Measurements from ENCODE around the gene TWIST2. TPM values are rescaled to one million over a fixed set of nuclear protein-coding genes. Genes with fewer than 3 reads are reported as not detected.

Gene TWIST2
- polyA plus RNA-seq, 3 donors, result 3.4 to 99.9 (median 63.3) TPM

DNA sequence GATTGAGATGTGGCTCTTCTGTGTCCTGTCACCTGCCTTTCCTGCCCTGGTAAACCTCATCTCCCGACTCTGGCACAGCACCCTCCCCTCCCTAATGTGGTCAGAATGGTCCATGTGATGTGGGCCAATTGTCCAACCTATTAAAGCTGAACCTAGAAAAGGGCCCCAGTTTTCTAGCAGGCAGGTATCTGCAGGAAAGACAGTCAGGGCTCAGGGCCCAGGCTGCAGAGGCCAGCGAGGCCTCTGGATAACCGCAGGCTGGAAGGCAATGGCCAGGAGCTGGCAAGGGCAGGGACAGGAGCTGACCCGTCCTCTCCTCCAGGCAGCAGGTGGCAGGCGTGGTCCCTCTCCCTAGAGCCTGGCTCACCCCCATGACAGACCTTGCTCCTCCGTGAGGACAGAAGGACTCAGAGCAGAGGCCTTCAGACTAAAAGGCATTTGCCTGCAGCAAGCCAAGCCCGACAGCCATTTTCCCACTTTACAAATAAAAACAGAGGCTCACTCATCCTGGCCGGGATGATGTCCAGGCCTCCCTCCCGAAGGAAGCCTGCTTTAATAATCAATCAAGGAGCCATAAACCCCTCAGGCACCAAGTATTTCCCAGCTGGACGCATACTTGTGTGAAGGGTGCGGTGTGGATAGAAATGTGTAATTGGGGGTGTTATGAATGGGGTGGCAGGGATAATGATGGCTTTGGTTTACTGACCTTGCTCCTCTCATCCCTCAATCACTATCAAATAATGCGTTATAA, 107.1 kb downstream of the TWIST2 start:
- WGBS, 3 donors, result 62 to 78% (median 78%) methylated on average over 12 of the region's 12 CpGs
- no peak overlapping the region for H3K27ac ChIP-seq (ENCODE audit: low read depth, low read length)

DNA sequence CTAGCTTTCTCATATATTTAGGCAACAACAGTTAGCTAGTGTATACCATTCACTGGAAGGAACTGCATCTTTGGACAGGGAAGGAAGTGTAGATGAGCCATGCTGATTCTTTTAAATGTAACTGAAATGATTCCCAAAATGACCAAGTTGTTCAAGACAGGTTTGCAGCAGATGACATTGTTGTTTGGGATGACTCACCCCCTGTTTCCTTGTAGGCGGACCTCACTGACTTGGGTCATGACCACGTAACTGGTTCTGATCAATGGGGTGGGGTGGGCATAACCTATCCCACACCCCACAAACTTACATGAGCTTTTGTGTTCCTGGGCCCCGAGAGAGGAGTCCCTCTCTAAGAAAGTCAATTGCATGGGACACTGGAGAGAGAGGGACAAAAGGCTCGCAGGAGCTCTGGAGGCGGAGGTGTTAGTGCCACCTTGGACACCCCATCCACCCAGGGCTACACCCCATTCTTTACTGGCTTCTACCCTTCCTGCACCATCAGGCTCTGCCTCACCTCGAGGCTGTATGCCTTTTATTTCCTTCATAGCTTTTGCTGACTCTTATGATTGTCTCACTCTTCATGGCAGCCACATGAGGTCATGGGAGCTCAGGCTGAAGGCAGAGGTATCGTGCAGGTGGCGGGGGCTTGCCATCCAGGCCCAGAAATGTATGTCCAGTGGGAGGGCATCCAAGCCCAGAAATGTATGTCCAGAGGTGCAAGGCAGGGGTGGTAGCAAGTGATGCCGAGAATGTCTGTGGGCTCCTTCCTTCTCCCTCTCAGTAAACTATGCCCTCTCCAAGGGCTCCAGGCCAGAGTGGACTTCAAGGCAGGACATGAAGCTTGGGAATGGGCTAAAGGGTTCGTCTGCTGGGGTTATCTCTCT, 108.0 kb downstream of the TWIST2 start:
- no peak overlapping the region for H3K27ac ChIP-seq (ENCODE audit: low read depth, low read length)
- WGBS, 3 donors, result 76 to 85% (median 77%) methylated on average over 10 of the region's 10 CpGs

DNA sequence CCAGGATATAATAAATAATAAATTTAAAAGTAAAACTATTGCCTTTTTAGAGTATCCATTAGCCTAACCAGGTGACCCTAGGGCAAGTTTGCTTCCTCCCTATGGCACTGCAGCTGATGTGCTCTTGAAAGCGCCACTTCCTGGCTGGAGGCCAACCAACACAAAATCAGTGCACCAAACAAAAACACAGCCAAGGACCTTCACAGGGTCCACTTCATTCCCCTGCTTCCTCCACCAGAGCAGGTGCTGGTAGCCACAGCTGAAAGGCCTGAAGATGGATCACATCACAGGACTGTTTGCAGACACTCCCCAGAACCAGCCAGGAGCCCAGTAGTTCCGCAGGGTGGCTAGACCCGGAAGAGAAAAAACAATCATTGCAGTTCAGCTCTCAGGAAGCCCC, 108.8 kb downstream of the TWIST2 start:
- WGBS, 3 donors, result 44 to 75% (median 62%) methylated on average over 3 of the region's 3 CpGs
- no peak overlapping the region for H3K27ac ChIP-seq (ENCODE audit: low read depth, low read length)
